GM21515 (cell line): ENCODE results near the gene MCM6.

Experiments
- ATAC-seq: cut with Tn5 transposase; IDR thresholded peaks from one replicate; pipeline ENCODE4 v1.9.1; 2021; ENCODE audit not compliant: unreplicated experiment

The MCM6 gene

DNA sequence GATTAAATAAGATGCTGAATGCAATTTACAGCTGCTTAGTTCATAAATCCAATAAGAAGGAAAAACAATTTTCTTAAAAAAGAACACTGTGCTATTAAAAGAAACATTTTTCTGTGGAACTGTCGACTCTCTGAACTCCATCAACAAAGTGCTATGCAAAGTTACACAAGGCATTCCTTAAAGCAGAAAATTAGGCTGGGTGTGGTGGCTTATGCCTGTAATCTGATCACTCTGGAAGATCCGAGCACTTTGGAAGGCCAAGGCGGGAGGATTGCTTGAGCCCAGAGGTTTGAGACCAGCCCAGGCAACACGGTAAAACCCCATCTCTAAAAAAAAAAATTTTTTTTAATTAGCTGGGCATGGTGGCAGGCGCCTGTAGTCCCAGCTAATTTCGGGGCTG, 13.0 kb downstream of the MCM6 start:
- no peak for ATAC-seq

- no peak for ATAC-seq
Measured at GRCh38 chr2:135862718-135863117, 13.5 kb downstream of the MCM6 start.

DNA sequence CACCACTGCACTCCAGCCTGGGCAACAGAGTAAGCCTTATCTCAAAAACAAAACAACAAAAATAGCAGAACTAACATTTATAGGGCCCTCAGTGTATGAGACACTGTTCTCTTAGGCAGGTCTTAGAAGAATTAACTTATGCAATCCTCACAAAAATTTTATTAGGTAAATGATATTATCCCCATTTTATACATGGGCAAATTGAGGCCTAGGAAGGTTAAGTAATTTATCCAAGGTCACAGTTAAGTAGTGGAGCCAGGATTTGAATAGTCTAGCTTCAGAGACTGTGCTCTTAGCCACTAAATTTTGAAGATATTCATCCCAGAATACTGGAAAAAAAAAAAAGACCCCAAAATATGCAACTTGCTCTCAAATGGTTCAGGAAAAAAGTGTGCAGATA, 22.8 kb downstream of the MCM6 start:
- ATAC-seq, result no peak

GRCh38 chr2:135851858-135852257, 24.4 kb downstream of the MCM6 start:
- no peak for ATAC-seq

- no peak for ATAC-seq
Measured at GRCh38 chr2:135850892-135851668, 25.2 kb downstream of the MCM6 start.

DNA sequence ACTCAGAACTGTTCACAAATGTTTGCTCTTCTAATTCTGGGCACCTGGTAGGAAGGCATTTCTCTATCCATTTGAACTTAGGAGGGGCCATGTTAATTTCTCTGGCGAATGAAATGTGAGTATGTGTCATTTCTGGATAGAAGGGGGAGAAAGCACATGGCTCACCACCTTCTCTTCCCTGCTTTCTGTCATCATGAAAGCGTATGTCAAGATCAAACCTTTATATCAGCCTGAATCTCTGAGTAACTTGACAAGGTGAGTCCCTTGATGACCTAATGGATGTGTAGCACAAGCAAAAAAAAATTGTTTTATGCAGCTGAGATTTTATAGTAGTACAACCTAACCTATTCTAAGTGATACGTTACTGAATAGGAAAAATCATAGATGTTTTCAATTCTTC, 27.2 kb downstream of the MCM6 start:
- no peak for ATAC-seq

DNA sequence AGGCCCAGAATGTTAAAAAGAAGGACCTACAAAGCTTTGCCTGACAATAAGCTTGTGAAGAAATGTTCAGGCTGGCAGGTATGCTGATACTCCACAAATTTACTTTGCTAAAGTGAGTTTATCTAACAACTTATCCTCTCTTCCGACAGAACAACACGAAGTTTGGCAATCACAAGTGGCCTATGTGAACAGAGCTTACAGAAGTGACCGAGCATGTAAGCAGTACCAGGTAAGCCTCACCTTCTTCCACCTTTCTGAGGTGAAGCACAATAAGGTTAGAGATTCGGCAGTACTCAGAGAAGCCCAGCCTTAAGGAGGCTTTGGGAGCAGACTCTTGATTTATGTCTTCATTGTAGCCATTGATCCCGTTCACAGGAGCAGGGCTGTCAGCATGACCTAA, 30.2 kb downstream of the MCM6 start:
- ATAC-seq, result no peak

DNA sequence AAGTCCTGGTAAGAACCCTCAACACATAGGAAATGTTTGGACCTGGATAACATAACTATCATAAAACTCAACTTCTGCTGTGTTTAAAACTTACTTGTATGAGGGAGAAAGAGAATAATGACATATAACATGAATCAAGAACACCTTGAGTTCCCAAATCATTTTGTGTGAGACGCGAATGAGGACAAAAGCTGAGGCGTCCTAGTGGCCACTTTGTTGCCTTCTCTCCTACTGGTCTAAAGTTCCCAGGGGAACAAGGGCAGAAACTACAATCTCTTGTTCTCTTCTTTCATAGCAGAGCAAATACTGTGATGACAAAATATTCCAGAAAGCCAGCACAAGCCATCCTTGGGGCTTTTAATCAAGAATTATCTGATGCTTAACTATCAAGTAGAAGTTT, 31.0 kb downstream of the MCM6 start:
- no peak for ATAC-seq

- ATAC-seq, result no peak
Measured at GRCh38 chr2:135844301-135844895, 31.8 kb downstream of the MCM6 start.

DNA sequence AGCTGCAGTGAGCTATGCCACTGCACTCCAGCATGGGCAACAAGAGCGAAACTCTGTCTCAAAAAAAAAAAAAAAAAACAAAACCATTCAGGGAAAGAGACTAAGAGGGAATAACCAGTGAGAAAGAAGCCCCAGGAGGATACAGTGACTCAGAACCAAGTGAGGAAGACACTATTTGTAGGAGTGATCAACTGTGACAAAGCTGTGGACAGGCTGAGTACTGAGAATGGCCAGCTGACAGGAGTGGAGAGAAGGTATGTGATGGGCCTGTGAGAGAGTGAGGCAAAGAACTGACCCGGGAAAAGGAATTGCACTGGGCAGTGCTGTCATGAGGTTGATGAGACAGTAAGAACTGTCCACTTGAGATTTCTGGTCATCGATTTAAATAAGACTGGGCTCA, 32.6 kb downstream of the MCM6 start:
- no peak for ATAC-seq

- ATAC-seq, result no peak
Measured at GRCh38 chr2:135840601-135841000, 35.6 kb downstream of the MCM6 start.

DNA sequence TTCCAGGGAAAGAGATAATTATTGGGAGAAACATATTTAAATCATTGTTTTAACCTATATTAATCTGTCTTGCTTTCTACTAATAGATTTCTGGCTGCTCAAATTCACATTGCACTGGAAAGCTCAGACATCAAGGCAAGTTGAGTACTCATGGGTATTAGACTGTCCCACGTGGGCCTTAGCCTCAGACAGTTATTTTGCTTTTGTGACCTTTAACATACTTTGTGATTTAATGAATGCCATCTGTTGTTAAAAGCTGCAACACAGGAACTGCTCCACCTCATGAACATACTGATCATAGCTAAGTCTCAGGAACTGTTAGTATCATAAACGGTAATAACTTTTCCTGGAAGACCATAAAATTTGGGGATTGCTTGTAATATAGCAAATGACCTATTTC, 36.5 kb downstream of the MCM6 start:
- ATAC-seq, result no peak

GRCh38 chr2:135838502-135838901, 37.7 kb downstream of the MCM6 start:
- no peak for ATAC-seq

- ATAC-seq, result no peak
Measured at GRCh38 chr2:135836596-135837270, 39.5 kb downstream of the MCM6 start, which contains the start of gene LCT. Gene LCT, minus strand, starts transcription at chr2:135837184. Its CDS starts 15 bp downstream, at chr2:135837169.

- no peak for ATAC-seq
Measured at GRCh38 chr2:135832891-135833290, 43.4 kb downstream of the MCM6 start.

DNA sequence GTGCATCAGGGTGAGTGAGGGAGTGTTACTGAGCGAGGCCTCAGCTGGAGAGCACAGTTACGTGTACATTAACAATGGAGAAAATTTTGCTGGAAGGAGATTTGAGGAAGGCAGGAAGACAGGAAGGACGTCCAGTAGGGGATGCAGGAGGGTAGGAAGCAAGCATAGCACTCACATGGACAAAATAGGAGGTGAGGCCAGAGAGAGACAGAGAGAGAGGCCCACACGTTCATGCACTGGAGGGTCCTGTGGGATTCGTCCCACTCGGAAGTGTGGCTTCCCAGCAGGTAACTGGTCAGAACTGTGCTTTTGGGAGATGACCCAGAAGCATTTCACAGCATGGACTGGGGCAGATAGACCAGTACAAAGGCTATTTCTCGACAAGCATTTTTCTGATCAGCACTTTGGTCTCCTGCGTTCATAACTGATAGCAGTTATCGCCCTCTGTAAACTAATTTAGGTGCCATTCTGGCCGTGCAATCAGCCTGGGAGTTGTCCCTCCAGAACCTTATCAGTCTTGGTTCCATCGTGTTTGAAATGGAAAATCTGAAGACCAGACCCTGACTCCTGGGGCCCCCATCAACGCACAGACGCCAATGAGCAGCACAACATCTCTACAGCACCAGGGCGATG, 44.9 kb downstream of the MCM6 start:
- ATAC-seq, result no peak

DNA sequence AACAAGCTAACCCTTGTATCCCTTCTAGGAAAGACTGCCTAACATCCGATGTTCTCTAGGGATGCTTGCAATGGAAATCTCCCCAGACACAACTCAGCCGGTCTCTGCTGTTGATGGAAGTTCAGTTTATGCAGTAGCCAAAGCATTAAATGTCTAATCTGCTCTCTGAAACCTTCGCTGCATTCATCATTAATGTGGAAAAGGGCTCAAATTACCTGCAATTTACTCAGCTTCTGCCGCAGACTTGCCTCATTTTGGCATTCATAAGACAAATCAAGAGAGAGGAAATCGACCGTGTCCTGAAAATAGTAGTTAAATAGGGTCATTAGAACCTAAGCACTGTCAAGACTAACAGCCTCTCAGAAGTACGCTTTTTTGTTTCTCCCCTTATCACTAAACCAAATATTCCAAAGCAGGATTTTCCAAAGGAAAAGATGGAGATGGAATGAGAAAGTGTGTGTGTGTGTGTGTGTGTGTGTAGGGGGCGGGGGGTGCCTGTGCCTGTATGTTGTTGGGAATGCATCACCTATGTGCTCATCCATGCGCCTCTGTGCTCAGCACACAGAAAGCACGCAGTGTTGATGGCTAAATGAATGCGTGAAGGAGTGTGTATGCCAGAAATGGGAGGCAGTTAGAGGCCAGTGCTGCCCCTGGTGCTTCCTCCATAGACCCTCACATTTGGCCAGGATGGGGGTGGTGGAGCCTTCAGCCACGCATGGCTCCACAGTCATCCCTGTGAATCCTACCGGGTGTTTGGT, 46.7 kb downstream of the MCM6 start:
- ATAC-seq, result no peak

DNA sequence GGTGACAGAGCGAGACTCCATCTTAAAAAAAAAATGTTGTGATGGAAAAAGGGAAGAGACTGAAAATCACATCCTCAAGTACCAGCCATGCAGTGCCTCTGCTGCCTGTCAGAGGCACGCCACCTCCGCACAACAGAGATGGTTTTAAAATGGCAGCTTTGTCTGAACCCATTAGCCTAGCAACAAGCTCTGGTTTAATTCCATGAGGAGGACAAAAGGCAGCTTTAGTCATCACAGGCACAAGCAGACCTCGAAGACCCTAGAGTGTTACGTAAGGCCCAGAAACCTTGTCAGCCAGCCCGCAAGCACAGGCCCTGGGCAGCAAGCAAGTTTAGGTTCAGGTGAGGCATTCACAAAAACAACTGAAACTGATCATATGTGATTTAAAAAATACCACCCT, 49.7 kb downstream of the MCM6 start:
- no peak for ATAC-seq

- ATAC-seq, result no peak
Measured at GRCh38 chr2:135825550-135826176, 50.6 kb downstream of the MCM6 start.

DNA sequence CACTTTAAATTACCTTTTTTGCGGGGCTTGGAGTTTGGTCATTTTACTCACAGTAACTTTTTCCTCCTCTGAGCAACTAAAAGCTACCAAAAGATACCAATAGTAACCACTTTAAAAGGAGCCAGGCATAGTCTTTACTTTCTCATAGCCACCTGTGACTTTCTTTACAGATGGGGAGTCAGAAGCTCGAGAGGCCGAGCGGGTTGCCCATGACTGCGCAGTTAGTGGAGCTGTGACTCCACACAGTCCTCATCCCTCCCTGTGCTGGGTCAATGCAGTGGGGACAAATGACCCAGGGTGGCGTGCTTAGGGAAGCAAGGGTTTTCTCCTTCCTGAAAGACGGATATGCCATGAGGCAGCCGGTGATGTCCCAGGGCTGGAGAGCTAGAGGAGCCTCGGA, 51.1 kb downstream of the MCM6 start:
- ATAC-seq, result no peak

DNA sequence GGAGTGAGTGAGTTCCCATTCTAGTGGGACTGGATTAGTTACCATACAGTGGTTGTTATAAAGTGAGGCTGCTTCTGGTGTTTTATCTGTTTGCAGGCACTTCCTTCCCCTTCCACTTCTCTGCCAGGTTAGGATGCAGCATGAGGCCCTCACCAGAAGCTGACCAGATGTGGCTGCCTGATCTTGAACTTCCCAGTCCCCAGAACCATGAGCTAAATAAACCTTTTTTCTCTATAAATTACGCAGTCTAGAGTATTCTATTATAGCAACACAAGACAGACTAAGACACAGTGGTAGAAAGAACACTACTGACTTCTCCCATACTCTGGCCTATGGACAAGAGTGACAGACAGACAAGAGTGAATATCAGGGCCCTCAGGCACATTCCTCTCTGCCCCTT, 53.4 kb downstream of the MCM6 start:
- no peak for ATAC-seq
